Kidney (tissue), 14 donors: ENCODE measurements around the gene ATP6V1G2. TPM values are rescaled to one million over a fixed set of nuclear protein-coding genes. Genes with fewer than 3 reads are reported as not detected.

Experiments
- DNase-seq, 5 donors: peaks; one replicate each; pipeline ENCODE4 v3.0.0-alpha.2; 2013 to 2020
- FAIRE-seq: peaks from 2 replicates; lab custom pipeline; 2012; peaks lifted over from hg19 to GRCh38; lab: Jason Lieb, UNC
- H3K27ac ChIP-seq, 2 donors: one replicate each; pipeline ENCODE4 v1.7.0; 2013; ENCODE audit warnings: low read depth in 2 of 2, low read length in 2 of 2, inconsistent platforms in 1 of 2
- H3K27me3 ChIP-seq: one replicate; pipeline ENCODE4 v1.7.1; 2013; ENCODE audit warnings: low read length, inconsistent platforms; ENCODE audit not compliant: control insufficient read depth, insufficient read depth
- H3K36me3 ChIP-seq, 3 donors: one replicate each; pipeline versions ENCODE4 v1.7.0 to v1.7.1; 2013; ENCODE audit warnings: low read length in 3 of 3, control low read depth in 1 of 3, inconsistent platforms in 1 of 3; ENCODE audit not compliant: insufficient read depth in 3 of 3, control insufficient read depth in 2 of 3
- H3K4me1 ChIP-seq, 3 donors: one replicate each; pipeline versions ENCODE4 v1.7.0 to v1.7.1; 2013; ENCODE audit warnings: low read length in 3 of 3, inconsistent platforms in 1 of 3, low read depth in 1 of 3; ENCODE audit not compliant: control insufficient read depth in 2 of 3, insufficient read depth in 2 of 3
- H3K4me3 ChIP-seq, 3 donors: one replicate each; pipeline versions ENCODE4 v1.7.0 to v1.8.1; 2013; ENCODE audit warnings: low read length in 3 of 3, control low read depth in 1 of 3, inconsistent platforms in 1 of 3
- H3K9ac ChIP-seq, 3 donors: one replicate each; pipeline versions ENCODE4 v1.7.0 to v1.7.1; 2013; ENCODE audit warnings: low read length in 3 of 3, control low read depth in 1 of 3, inconsistent platforms in 1 of 3
- H3K9me3 ChIP-seq, 3 donors: one replicate each; pipeline versions ENCODE4 v1.7.0 to v1.7.1; 2013; ENCODE audit warnings: low read length in 3 of 3, control low read depth in 1 of 3, inconsistent platforms in 1 of 3; ENCODE audit not compliant: control insufficient read depth in 2 of 3, insufficient read depth in 1 of 3
- CTCF ChIP-seq: IDR thresholded peaks from 3 replicates; pipeline ENCODE4 v1.5.1; 2012; ENCODE audit warnings: mild to moderate bottlenecking, moderate library complexity, borderline replicate concordance; ENCODE audit not compliant: insufficient read depth; ENCODE audit errors: extremely low read depth
- intact Hi-C: fragments of 100-400 bp; cut with DNase I; formaldehyde crosslinking; loops from one replicate; pipeline ENCODE4 v1.11.1; 2022
- polyA plus RNA-seq: library from polyadenylated mRNA; stranded (reverse); fragments of 350-450 nt; fragmentation: Illumina TruSeq; extraction: RNeasy Lipid Tissue Mini Kit (QIAGEN cat#74804); gene quantifications from one replicate; pipeline ENCODE4 v1.2.3, GENCODE V29; 2014; ENCODE audit warnings: low read depth, low replicate concordance; ENCODE audit not compliant: insufficient read depth
- total RNA-seq: library from RNA; stranded (reverse); fragmentation: NEBNext Ultra II Directional; extraction: Animal tissue kit (Norgen Biotek cat#: 25700); gene quantifications from one replicate; pipeline ENCODE4 v1.2.1, GENCODE V29; 2021
- donor health status: control.
- donor health status: control.
- donor health status: control.
- donor health status: control.
- donor health status: control.
- donor health status: DM: yes; HTN: yes; CAD: no.
- donor health status: Normal renal cell carcinoma (clear cell type).

ATP6V1G2 gene
- total and polyA plus RNA-seq, 2 donors from 2014 or later = 1.2 to 6.0 TPM

GRCh38 chr6:31545291-31545690 is 1.1 kb downstream of the ATP6V1G2 start:
- no peak for TF ChIP-seq CTCF
- H3K27ac ChIP-seq = no peak overlapping the region
- H3K4me1 ChIP-seq = peaks cover 0 to 18% (median 11%) of the 10 kb centered on the region in 3 donors
- H3K36me3 ChIP-seq = peaks cover 0 to 6% (median under 1%) of the 10 kb centered on the region in 3 donors
- H3K27me3 ChIP-seq = no peaks in the 10 kb centered on the region
- H3K9ac ChIP-seq = no peak overlapping the region
- FAIRE-seq (no peak), DNase-seq (no peak)
- H3K4me3 ChIP-seq = no peak overlapping the region
- H3K9me3 ChIP-seq = no peaks in the 10 kb centered on the region
- intact Hi-C loops = loop anchor here (2.0 kb wide), 1 partner anchor 54 kb away; no protein-coding TSS in a partner anchor

- no peaks in the 10 kb centered on the region for H3K27me3 ChIP-seq
- H3K4me3 ChIP-seq = no peak overlapping the region
- no peaks in the 10 kb centered on the region for H3K9me3 ChIP-seq
- DNase-seq (no peak), FAIRE-seq (no peak)
- peaks cover 0 to 24% (median 16%) of the 10 kb centered on the region in 3 donors for H3K4me1 ChIP-seq
- no peak for TF ChIP-seq CTCF
- peaks cover 3 to 12% (median 5%) of the 10 kb centered on the region in 3 donors for H3K36me3 ChIP-seq
- H3K9ac ChIP-seq = no peak overlapping the region
- intact Hi-C loops = loop anchor here (2.0 kb wide), 1 partner anchor 54 kb away; no protein-coding TSS in a partner anchor
- no peak overlapping the region for H3K27ac ChIP-seq
Observed at GRCh38 chr6:31544676-31545075, 1.7 kb downstream of the ATP6V1G2 start.

GRCh38 chr6:31543639-31544038 is 2.8 kb downstream of the ATP6V1G2 start:
- intact Hi-C loops = loop anchor here (2.0 kb wide), 1 partner anchor 55 kb away; no protein-coding TSS in a partner anchor
- Histone ChIP-seq H3K9ac (no peak overlapping the region), H3K9me3 (no peaks in the 10 kb centered on the region), H3K4me1 (peaks cover 8 to 31% (median 26%) of the 10 kb centered on the region in 3 donors), H3K36me3 (peaks cover 11 to 19% (median 12%) of the 10 kb centered on the region in 3 donors), H3K4me3 (no peak overlapping the region), H3K27ac (no peak overlapping the region), H3K27me3 (no peaks in the 10 kb centered on the region)
- FAIRE-seq (no peak), DNase-seq (no peak)
- no peak for TF ChIP-seq CTCF
